GM04503 (cell line): ENCODE results near the gene TMEM53.

Experiments used
- DNase-seq: peaks from one replicate; pipeline ENCODE4 v3.0.0-alpha.2; 2012; ENCODE audit warnings: low read depth

The TMEM53 gene

DNA sequence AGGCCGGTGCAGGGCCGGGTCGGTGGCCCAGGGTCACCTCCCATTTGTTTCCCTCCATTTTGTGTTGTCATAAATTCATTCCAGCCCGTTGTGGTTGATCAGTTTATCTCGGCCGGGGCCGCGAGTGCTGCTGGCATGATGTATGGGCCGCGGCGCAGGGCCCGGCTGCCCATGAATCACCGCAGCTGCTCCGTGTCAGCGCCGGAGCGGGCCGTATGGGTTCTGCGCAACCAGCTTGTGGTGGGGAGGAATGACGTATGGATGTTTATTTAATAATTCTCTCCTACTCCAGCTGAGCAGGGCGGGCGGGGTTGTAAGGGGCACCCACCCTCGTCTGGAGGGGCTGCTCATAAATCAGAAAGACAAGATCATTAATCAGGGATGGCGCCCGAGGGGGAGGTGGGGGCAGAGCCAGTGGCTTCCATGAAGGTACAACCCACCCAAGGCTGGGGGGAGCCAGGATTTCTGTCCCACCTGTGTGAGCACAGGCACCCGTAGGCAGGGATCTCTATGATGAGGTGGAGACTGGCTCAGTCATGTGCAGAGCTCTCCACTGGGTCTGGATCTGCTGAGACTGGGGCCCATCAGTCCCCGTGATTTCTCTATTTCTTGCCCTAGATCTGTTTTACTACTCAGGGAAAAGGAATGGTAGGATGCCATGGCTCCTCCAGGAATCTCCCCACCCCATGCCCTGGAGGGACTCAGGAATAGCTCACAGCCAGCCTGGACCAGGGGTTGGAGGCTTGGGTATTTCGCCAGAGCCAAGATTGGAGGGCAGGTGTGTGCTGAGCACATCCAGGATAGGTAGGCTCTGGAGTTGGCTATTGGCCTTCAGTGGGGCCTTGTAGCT lies 27.8 kb downstream of the TMEM53 start:
- DNase-seq: no peak

DNA sequence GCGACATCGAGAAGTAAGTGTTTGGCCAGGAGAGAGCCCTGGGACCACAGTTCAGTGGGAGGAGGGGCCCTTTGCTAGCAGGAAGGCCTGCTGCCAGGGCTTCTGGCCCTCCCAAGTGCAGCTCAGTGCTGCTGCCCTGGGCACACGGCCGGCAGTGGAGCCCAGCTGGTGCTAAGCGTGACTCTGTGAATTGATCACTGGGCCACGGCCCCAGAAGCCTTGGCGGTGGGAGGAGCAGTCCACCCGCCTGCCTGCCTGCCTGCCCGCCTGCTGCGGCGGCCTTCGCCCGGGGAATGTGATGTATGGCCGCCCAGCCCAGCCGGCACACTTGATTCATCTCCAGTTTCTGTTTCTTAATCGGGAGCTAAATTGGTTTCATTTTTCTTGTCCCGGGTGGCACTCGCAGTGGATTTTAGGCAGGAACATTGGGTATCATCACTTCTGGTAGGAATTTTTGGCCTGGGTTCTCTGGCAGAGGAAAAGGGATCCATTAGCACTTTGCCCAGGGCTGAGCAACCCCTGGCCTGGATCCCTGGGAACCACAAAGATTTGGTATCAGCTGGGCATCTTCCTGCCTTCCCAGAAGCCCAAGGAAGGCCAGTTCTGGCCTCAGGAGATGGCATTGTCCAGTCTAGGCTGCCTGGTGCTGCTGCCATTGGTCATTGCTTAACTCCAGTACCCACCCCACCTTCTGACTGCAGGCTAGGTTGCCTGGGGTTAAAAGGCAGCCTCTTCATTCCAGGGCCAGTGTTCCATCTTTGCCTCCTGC lies 28.6 kb downstream of the TMEM53 start:
- no peak for DNase-seq

DNA sequence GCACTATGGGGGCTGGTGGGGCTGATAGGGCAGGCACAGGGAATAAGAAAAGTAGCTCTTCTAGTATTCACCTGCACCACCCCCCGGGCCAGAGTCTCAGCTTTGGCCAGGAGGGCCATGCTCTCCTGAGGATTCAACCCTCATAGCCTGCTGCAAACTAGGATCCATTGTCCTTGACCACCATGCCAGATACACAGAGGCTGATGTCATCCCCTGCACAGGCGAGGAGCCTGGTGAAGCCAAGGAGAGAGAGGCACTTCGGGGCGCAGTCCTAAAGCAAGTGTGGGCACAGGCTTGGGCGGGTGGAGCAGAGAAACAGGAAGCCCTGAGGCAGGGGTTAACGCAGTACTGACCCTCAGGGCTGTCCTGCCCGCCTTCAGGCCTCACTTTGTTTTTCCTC lies 29.5 kb downstream of the TMEM53 start:
- no peak for DNase-seq

DNA sequence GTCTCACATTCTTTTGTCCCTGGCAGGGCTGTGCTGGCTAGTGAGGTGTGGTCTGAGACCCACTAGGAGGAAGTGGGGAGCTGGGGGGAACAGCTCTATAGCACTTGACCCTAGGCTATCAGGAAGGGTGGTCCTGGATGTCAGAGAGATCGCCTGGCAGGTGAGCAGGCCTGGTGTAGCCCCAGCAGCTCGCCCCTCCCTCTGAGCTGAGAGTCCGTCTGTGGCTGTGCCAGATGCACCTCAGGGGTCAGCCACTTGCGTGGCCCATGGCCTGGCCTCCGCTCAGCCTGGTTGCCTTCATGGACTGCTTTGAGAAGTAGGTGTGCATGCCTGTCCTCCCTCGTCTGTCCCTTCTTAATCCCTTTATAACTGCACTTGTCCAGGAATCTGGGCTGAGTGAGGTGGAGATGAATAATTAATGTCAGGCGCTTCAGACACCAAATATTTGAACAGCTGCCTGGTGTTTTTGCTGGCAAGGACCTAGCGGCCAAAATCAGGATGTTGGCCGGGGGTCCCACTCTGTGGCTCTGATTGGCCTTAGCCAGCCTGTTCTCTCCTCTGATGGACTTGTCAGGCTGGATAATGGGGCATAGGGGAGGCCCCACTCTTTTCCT lies 30.5 kb downstream of the TMEM53 start:
- DNase-seq: no peak

DNA sequence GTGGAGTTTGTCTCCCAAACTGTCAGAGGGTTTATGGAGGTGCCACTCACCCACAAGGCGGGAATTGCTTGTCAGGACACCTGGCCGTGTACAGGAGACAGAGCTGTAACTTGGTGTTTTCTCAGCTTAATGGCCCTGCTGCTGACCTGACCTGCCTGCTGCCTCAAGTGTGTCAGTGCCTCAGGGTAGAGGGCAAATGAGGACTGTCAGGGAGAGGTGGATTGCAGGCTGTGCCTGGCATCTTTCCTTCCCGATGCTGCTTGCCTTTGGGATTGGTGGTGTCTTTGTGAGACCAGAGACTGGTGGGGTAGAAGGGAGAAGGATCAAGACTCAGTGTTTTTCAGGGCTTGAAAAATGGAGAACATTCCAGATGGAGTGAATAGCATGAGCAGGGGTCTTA lies 31.4 kb downstream of the TMEM53 start:
- no peak for DNase-seq

DNA sequence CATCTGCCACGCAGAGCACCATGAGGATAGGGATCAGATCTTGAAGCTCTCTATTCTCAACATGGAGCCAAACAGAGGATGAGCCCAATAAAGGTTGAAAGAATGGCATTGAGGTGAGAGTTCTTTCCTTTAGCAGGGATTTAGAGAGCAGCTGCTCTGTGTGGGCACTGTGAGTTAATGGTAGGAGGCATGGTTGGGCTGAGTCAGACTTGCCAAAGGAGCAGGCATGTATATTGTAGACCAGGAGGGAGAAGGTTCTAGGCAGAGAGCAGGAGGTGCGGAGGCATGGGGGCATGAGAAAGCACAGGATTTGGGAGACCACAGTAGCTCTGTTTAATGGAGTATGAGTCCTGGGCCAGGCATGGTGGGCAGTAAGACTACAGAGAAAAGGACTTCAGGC lies 32.0 kb downstream of the TMEM53 start:
- no peak for DNase-seq

DNA sequence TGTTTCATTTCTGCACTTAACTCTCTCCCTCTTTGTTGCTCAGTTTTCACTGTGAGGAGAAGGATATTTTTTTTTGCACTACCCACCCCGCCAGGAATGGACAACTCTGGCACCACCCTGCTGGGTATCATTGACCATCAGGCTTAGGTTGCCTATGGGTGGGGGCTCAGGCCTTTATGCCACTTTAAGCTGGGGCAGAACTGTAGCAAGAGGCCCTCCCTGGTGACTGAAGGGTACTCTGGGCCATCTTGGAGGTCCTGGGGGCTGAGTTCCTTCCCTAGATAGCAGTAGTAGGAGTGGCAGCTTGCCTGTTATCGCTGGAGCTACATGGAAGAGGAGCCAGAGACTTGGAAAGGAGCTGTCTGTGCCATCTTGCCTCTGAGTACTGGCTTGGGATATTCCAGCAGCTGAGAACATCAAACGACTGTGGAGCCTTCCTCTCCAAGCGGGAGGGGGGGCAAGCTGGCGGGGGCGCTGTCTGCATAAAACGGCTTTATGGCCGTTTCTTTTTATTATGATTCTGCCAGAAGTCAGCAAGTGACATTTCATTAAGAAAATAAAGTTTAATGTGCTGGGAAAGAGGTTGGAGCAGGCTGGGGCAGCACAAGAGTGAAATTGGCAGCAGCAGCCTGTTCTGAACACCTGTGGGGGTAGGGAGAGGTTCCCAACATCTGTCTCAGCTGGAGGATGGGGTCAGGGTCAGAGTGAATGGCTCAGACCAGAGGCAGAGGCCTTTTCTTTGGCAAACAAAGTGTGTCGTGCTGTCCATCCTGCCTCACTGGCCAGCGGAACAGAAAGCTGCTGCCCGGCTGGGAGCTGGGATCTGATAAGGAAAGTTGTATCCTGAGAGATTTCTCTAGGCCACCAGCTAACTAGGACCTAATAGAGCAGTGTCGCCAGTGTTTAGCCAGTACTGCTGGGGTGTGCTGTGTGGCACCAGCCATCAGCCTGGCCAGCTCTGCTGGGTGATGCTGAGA lies 32.9 kb downstream of the TMEM53 start:
- DNase-seq: no peak

DNA sequence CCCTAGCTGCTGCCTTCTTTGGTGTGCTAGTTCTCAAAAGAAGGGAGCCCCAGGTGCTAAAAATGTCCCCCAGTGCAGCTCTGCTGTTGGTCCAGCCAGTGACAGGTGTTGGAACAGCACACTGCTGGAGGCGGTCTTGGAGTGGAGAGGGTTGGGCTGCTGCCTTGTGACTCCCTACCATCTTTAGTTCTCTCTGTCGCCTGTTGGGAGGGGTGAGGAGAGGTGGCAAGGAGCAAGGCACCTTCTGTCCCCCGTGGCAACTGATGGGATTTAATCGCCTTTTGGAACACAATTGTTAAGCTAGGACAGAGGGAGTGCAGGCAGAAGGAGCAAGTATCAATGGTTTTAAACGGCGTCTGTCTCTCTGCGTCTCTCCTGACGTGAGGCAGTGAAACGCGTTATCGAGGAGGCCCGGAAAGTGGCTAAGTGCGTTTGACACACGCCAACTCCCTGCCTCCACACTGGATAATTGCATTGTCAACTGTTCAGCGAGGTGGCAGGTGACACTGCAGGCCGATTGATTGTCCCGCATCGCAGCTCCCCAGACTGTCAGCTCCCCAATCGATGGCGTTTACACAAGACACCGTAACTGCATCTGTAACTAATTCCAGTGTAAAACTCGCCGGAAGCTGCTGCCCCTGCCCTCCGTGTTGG lies 34.0 kb downstream of the TMEM53 start:
- DNase-seq: no peak

DNA sequence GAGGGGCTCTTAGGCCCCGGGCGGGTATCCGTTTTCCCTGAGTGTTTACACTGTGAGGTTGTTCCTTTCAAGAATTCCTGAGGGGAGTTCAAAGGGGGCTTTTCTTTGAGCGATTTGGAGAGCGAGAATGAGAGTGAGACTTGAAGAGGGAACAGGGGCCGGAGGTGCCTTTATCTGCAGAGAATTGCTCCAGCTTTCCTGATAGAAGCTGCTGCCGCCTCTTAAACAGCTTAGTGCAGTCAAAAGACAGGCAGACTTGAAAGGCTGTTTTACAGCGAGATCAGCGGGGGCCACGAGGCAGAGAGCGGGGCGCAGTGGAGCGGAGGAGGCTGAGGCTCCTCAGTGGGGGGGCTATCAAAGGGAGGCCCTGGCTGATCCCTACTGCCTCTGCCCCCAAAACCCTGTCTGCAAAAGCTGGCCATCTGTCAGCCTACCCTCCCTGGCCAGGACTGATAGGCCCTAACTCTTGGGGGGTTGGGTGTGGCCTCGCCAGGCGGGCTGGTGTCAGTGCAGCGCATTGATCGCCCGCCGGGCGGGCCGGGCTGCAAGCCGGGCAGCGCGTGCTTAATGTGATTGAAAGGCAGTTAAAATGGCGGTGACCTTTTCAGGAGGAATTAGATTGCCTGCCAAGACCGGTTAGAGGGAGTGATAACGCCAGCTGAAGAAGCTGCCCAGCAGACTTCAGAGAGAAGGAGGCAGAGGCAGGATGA lies 36.4 kb downstream of the TMEM53 start:
- no peak for DNase-seq

DNA sequence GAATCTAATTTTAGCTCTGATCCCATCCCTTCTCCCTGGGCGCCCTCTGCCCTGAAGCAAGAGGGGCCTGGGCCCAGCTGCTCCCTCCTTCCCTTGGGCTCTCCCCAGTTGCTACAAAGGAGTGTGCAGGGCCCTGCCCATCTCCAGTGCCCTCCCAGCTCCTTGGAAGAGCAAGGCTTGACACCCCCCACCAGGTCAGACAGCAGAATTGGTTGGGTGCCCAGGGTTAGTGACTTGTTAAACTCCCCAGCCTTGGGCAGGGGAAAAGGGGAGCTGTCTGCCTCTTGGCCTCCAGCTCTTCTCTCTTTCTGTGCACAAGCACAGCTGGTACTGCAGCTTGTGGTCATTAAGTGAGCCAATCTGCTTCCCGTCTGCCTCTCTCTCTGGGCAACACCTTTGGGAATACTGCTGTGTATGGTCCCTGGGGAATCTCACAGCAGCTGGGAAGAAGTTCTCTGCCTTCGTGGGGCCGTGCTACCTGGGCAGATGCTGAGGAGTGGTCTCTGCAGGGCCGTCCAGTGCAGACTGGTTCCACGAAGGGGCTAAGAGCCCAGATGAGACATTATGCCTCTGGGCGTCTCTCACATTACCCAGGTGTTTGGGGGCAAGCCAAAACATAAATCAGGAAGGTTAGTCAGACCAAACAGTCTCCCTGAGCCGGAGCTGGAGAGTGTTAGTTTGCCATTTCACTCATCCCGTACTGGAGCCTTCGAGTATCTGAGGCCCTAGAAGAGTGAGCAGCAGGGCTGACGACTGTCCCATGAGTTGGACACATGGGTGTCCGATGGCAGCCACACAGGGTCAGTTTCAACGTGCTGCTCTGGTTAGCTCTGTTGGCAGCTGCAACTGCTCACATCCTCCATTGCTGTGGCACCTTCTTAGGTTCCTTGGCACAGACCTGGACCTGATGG lies 37.3 kb downstream of the TMEM53 start:
- DNase-seq: no peak

DNA sequence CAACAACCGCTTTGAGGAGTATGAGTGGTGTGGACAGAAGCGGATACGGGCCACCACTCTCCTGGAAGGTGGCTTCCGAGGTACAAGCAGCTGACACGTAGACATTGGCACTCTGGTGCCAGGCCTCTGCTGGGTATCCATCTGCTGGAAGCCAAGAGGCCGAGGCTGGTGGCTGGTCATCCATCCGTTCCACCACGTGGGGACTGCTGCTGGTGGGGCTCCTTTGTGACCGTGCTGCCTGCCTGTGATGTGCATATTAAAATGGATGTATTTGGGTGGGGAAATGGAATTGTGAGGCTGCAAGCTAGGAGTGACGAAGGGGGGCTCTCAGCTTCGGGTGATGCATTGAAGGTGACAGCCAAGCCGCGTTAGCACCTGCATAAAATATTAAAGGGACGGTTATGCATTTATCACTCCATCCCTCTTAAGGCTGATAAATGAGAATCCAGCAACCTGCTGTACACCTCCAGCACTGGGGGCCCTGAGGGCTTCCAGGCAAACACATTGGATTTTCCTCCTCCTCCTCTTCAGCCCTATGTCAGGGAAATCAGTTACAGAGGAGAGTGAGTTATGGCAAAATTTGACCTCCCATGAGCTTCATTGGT lies 38.1 kb downstream of the TMEM53 start:
- no peak for DNase-seq

DNA sequence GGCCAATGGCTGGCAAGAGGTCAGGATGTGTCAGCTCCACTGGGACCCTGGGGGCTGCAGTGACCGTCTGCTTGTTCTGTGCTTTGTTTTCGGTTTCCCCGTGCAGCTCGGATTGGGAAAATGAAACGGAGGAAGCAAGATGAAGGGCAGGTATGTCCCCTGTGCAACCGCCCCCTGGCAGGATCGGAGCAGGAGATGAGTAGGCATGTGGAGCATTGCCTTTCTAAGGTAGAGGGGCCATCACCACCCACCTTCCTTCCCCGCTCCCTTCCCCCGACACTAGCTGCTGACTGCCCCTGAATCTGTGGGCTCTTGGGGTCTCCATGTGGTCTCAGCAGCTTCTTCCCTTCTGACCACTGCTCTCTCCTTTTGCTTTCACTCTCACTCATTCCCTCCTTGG lies 38.8 kb downstream of the TMEM53 start:
- DNase-seq: no peak

DNA sequence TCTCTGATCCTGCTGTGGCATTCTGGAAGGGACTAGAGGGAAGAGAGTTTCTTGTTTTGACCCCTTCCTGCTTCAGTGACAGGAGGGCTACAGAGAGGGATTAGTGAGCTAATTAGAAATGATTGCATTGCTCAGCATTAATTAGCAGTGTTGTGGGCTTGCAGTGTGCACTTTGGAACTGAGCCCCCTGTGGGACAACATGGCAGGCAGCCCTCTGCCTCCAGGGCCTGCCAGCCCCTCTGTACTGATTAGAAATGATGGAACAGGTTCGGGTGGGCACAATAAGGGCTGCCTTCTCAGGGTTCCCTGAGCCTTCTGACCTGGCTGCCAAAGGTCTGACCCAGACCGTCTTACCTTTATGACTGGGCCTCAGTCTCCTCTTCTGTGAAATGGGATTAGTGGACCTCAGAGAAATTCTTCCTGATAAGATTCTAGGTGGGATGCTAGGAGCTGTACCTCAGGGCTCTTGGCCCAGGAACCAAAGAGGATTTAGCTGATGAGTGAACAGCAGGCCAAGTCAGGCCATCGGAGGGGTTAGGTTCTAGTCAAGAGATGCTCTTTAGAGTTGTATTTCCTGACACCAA lies 39.6 kb downstream of the TMEM53 start:
- no peak for DNase-seq

DNA sequence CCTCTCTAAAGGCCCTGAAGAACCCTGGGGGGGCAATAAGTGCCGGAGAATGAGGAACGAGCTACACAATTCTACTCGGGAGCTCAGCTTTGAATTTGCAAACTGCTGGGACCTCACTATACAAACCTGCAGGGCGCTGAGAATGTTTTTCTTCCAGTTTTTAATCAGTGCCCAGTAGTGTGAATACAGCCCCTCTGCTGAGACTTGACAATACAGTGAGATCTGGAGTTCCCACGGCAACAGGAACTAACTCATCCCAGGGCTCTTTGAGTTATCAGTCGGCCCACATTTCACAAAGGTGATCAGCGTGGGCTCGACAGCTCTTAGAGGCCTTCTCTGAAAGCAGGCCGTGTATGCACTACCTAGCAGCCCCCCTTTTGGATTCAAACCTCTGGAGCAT lies 41.7 kb downstream of the TMEM53 start:
- no peak for DNase-seq

DNA sequence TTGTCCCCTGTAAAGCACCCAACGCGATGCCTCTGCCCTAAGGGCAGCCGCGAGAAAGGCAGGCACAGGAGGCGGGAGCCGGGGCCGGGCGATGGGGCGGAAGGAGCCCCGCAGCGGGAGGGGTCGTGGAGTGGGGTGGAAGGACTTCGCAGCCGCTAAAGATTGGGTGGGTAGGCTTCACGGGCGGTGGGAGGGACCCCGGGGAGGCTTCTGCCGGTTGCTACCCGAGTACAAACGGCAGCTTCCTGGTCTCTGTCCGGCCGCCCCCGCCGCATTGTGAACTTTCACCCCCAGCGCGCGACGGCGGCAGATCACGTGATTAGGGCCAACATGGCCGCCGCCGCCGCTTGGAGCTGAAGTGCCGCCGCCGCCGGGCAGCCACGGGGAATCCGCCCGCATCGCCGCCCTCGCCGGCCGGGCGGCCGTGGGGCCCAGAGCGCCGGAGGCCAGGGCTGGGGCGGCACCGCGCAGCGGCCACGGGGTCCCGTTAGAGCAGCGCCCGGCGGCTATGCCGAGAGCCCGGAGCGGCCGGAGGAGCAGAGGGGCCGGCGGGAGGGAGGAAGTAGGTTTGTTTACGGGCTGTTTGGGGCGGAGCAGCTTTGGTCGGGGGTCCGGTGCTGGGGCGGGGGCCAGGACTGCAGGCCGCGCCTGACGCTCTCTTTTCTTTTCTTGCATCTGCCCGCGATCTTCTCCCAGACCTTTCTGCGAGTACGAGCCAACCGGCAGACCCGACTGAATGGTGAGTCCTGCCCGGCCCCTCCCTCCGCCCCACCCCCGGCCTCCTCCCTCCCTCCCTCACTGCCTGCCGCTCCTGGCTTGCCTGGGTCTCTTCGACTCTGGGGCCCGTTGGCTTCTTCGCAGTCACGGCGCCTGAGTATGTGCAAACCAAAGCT lies 42.4 kb downstream of the TMEM53 start:
- DNase-seq: no peak

DNA sequence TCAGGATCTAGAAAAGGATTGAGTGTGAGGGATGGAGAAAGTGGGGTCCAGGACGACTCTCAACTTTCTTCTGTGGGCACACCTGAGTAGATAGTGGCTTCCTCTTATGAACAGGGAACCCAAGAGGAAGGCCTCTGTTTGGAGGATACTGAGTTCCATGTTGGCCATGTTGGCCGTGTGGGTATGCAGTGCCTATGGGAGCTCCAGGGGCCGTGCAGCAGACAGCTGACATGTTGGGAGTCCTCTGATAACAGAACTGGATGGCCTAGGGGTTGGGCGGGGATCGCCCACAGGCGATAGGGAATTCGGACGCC lies 43.0 kb downstream of the TMEM53 start:
- DNase-seq: no peak

DNA sequence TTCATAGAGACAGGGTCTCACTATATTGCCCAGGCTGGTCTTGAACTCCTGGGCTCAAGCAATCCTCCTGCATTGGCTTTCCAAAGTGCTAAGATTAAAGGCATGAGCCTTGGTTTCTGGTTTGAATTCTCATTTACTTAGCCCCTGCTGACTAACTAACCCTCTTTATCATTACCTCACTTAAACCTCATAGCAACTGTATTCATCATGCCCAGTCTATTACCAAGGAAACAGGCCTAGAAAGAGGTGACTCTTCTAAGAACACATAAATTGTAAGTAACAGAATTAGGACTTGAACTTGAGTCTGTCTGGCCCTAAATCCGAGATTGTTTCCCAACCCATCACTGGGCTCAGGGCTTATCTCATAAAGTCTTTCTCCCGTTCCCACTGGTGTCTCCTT lies 44.2 kb downstream of the TMEM53 start:
- DNase-seq: peak; percentile 51
